ENCODE data around the gene ACAA2.

Gene ACAA2

GRCh38 chr18:49751427-49752094 lies 61.8 kb downstream of the ACAA2 start:
- no peak overlapping the region for H2BK12ac ChIP-seq (ENCODE audit: low read length)
- no peak overlapping the region for H3K23ac ChIP-seq (ENCODE audit: low read length)
- no peaks in the 10 kb centered on the region for H3K4me1 ChIP-seq (ENCODE audit: control insufficient read depth in 1 of 2, insufficient read depth in 2 of 2, low read length in 2 of 2)
- H2BK120ac ChIP-seq (ENCODE audit: insufficient read depth, low read length, poor library complexity), result no peak overlapping the region
- H3K4me3 ChIP-seq (ENCODE audit: low read depth, low read length), result no peak overlapping the region
- H4K91ac ChIP-seq (ENCODE audit: low read depth, low read length), result no peak overlapping the region
- no peaks in the 10 kb centered on the region for H3K36me3 ChIP-seq (ENCODE audit: control insufficient read depth in 1 of 2, insufficient read depth in 2 of 2, low read length in 2 of 2)
- no peaks in the 10 kb centered on the region for H3K27me3 ChIP-seq (ENCODE audit: insufficient read depth, low read length)
- no peak overlapping the region for H3K14ac ChIP-seq (ENCODE audit: low read length)
- no peak overlapping the region for H3K27ac ChIP-seq (ENCODE audit: low read depth, low read length)
- no peak overlapping the region for H4K8ac ChIP-seq (ENCODE audit: low read depth, low read length)
- DNase-seq, result no peak
- no peak overlapping the region for H3K4me2 ChIP-seq (ENCODE audit: low read length)
- no peak overlapping the region for H2AFZ ChIP-seq (ENCODE audit: insufficient read depth, low read length, poor library complexity)
- no peaks in the 10 kb centered on the region for H3K79me2 ChIP-seq (ENCODE audit: control insufficient read depth, insufficient read depth, low read length, poor library complexity)
- no peak overlapping the region for H3K9ac ChIP-seq (ENCODE audit: low read length)
- no peak overlapping the region for H2AK5ac ChIP-seq (ENCODE audit: low read length)
- WGBS (ENCODE audit: extremely low coverage, insufficient coverage, insufficient read length), result no CpG with 5 or more reads among the region's 8 CpGs
- H2BK5ac ChIP-seq (ENCODE audit: low read depth, low read length, poor library complexity), result no peak overlapping the region
- no peaks in the 10 kb centered on the region for H3K79me1 ChIP-seq (ENCODE audit: low read length)
- no peak overlapping the region for H3K4ac ChIP-seq (ENCODE audit: low read depth, low read length)
- no peaks in the 10 kb centered on the region for H3K9me3 ChIP-seq (ENCODE audit: insufficient read depth, low read depth, low read length)
- H3K18ac ChIP-seq (ENCODE audit: low read length), result no peak overlapping the region
- no peak overlapping the region for H4K12ac ChIP-seq (ENCODE audit: low read depth, low read length)

- Histone ChIP-seq H3K4me1 (ENCODE audit: control insufficient read depth in 1 of 2, insufficient read depth in 2 of 2, low read length in 2 of 2) (peaks cover 0 to 2% of the 10 kb centered on the region in 2 experiments), H4K91ac (ENCODE audit: low read depth, low read length) (no peak overlapping the region), H2BK5ac (ENCODE audit: low read depth, low read length, poor library complexity) (no peak overlapping the region), H3K9ac (ENCODE audit: low read length) (no peak overlapping the region), H4K12ac (ENCODE audit: low read depth, low read length) (no peak overlapping the region), H3K27me3 (ENCODE audit: insufficient read depth, low read length) (no peaks in the 10 kb centered on the region), H3K79me1 (ENCODE audit: low read length) (no peaks in the 10 kb centered on the region), H3K14ac (ENCODE audit: low read length) (no peak overlapping the region), H3K79me2 (ENCODE audit: control insufficient read depth, insufficient read depth, low read length, poor library complexity) (no peaks in the 10 kb centered on the region), H2AFZ (ENCODE audit: insufficient read depth, low read length, poor library complexity) (no peak overlapping the region), H3K4me2 (ENCODE audit: low read length) (no peak overlapping the region), H3K9me3 (ENCODE audit: insufficient read depth, low read depth, low read length) (peaks cover 2% of the 10 kb centered on the region), H2BK120ac (ENCODE audit: insufficient read depth, low read length, poor library complexity) (no peak overlapping the region), H3K4ac (ENCODE audit: low read depth, low read length) (no peak overlapping the region), H3K36me3 (ENCODE audit: control insufficient read depth in 1 of 2, insufficient read depth in 2 of 2, low read length in 2 of 2) (no peaks in the 10 kb centered on the region), H3K4me3 (ENCODE audit: low read depth, low read length) (no peak overlapping the region), H2AK5ac (ENCODE audit: low read length) (no peak overlapping the region), H3K23ac (ENCODE audit: low read length) (no peak overlapping the region), H3K18ac (ENCODE audit: low read length) (no peak overlapping the region), H3K27ac (ENCODE audit: low read depth, low read length) (no peak overlapping the region), H4K8ac (ENCODE audit: low read depth, low read length) (no peak overlapping the region), H2BK12ac (ENCODE audit: low read length) (no peak overlapping the region)
- no peak for DNase-seq
- no CpG with 5 or more reads among the region's 8 CpGs for WGBS (ENCODE audit: extremely low coverage, insufficient coverage, insufficient read length)
These were observed 63.8 kb downstream of the ACAA2 start for GRCh38 chr18:49749563-49749962.

- Histone ChIP-seq H3K4ac (ENCODE audit: low read depth, low read length) (no peak overlapping the region), H3K9ac (ENCODE audit: low read length) (no peak overlapping the region), H3K4me3 (ENCODE audit: low read depth, low read length) (no peak overlapping the region), H2AFZ (ENCODE audit: insufficient read depth, low read length, poor library complexity) (no peak overlapping the region), H2BK12ac (ENCODE audit: low read length) (no peak overlapping the region), H3K27ac (ENCODE audit: low read depth, low read length) (no peak overlapping the region), H3K79me1 (ENCODE audit: low read length) (no peaks in the 10 kb centered on the region), H3K27me3 (ENCODE audit: insufficient read depth, low read length) (no peaks in the 10 kb centered on the region), H4K12ac (ENCODE audit: low read depth, low read length) (no peak overlapping the region), H3K9me3 (ENCODE audit: insufficient read depth, low read depth, low read length) (peaks cover 2% of the 10 kb centered on the region), H4K91ac (ENCODE audit: low read depth, low read length) (no peak overlapping the region), H2AK5ac (ENCODE audit: low read length) (no peak overlapping the region), H2BK120ac (ENCODE audit: insufficient read depth, low read length, poor library complexity) (no peak overlapping the region), H3K79me2 (ENCODE audit: control insufficient read depth, insufficient read depth, low read length, poor library complexity) (no peaks in the 10 kb centered on the region), H3K23ac (ENCODE audit: low read length) (no peak overlapping the region), H3K4me1 (ENCODE audit: control insufficient read depth in 1 of 2, insufficient read depth in 2 of 2, low read length in 2 of 2) (peaks cover 0 to 2% of the 10 kb centered on the region in 2 experiments), H2BK5ac (ENCODE audit: low read depth, low read length, poor library complexity) (no peak overlapping the region), H3K18ac (ENCODE audit: low read length) (no peak overlapping the region), H3K36me3 (ENCODE audit: control insufficient read depth in 1 of 2, insufficient read depth in 2 of 2, low read length in 2 of 2) (no peaks in the 10 kb centered on the region), H3K4me2 (ENCODE audit: low read length) (no peak overlapping the region), H4K8ac (ENCODE audit: low read depth, low read length) (no peak overlapping the region), H3K14ac (ENCODE audit: low read length) (no peak overlapping the region)
- no CpG with 5 or more reads among the region's 5 CpGs for WGBS (ENCODE audit: extremely low coverage, insufficient coverage, insufficient read length)
- DNase-seq, result no peak
These were observed 65.5 kb downstream of the ACAA2 start for GRCh38 chr18:49747876-49748275.

- Histone ChIP-seq H3K27me3 (ENCODE audit: insufficient read depth, low read length) (no peaks in the 10 kb centered on the region), H2BK12ac (ENCODE audit: low read length) (no peak overlapping the region), H2AFZ (ENCODE audit: insufficient read depth, low read length, poor library complexity) (no peak overlapping the region), H3K14ac (ENCODE audit: low read length) (no peak overlapping the region), H4K8ac (ENCODE audit: low read depth, low read length) (no peak overlapping the region), H3K36me3 (ENCODE audit: control insufficient read depth in 1 of 2, insufficient read depth in 2 of 2, low read length in 2 of 2) (no peaks in the 10 kb centered on the region), H3K23ac (ENCODE audit: low read length) (no peak overlapping the region), H3K9me3 (ENCODE audit: insufficient read depth, low read depth, low read length) (peaks cover 2% of the 10 kb centered on the region), H3K9ac (ENCODE audit: low read length) (no peak overlapping the region), H3K4ac (ENCODE audit: low read depth, low read length) (no peak overlapping the region), H3K4me3 (ENCODE audit: low read depth, low read length) (no peak overlapping the region), H2BK5ac (ENCODE audit: low read depth, low read length, poor library complexity) (no peak overlapping the region), H2AK5ac (ENCODE audit: low read length) (no peak overlapping the region), H3K18ac (ENCODE audit: low read length) (no peak overlapping the region), H3K4me1 (ENCODE audit: control insufficient read depth in 1 of 2, insufficient read depth in 2 of 2, low read length in 2 of 2) (peaks cover 0 to 2% of the 10 kb centered on the region in 2 experiments), H2BK120ac (ENCODE audit: insufficient read depth, low read length, poor library complexity) (no peak overlapping the region), H4K12ac (ENCODE audit: low read depth, low read length) (no peak overlapping the region), H3K4me2 (ENCODE audit: low read length) (no peak overlapping the region), H3K27ac (ENCODE audit: low read depth, low read length) (no peak overlapping the region), H3K79me2 (ENCODE audit: control insufficient read depth, insufficient read depth, low read length, poor library complexity) (no peaks in the 10 kb centered on the region), H4K91ac (ENCODE audit: low read depth, low read length) (no peak overlapping the region), H3K79me1 (ENCODE audit: low read length) (no peaks in the 10 kb centered on the region)
- no peak for DNase-seq
- no CpG with 5 or more reads among the region's 11 CpGs for WGBS (ENCODE audit: extremely low coverage, insufficient coverage, insufficient read length)
These were observed 68.0 kb downstream of the ACAA2 start for GRCh38 chr18:49745045-49746014.
